ENCODE results near the gene NELL1. TPM values are rescaled to one million over a fixed set of nuclear protein-coding genes. Genes with fewer than 3 reads are reported as not detected.

NELL1 gene
- total RNA-seq, 1 experiment from 2014 or later: not detected

- Histone ChIP-seq H3K4me1 (no peaks in the 10 kb centered on the region), H3K27me3 (replicated peaks; ENCODE audit: control insufficient read depth, insufficient read depth, low read length) (no peaks in the 10 kb centered on the region), H3K4me3 (ENCODE audit: low read depth, low read length) (no peak overlapping the region), H3K9me3 (no peaks in the 10 kb centered on the region), H3K36me3 (ENCODE audit: control insufficient read depth, insufficient read depth, low read length) (no peaks in the 10 kb centered on the region)
- TF ChIP-seq CTCF (IDR thresholded peaks at IDR 0.05; ENCODE audit: insufficient read depth in 1 of 2, low read depth in 1 of 2, low read length in 1 of 2, severe bottlenecking in 1 of 2, unreplicated experiment in 1 of 2): no peak
- DNase-seq: no peak
- intact Hi-C loops (cut with micrococcal nuclease; ENCODE audit: unreplicated experiment): no loop called here
- no peaks in the 10 kb centered on the region for H3K4me1 Mint-ChIP-seq (ENCODE audit: low read depth, unreplicated experiment)
- no peak overlapping the region for H3K4me3 Mint-ChIP-seq (ENCODE audit: unreplicated experiment)
- no peaks in the 10 kb centered on the region for H3K9me3 Mint-ChIP-seq (ENCODE audit: unreplicated experiment)
- H3K27me3 Mint-ChIP-seq (ENCODE audit: insufficient read depth, unreplicated experiment): no peaks in the 10 kb centered on the region
- ChIA-PET POLR2A (no interaction called here), CTCF (no interaction called here)
- no TSS peak for BruUV-seq (replicated peaks)
- H3K27ac Mint-ChIP-seq (ENCODE audit: unreplicated experiment): no peak overlapping the region
- H3K36me3 Mint-ChIP-seq (ENCODE audit: insufficient read depth, unreplicated experiment): no peaks in the 10 kb centered on the region
Measured at GRCh38 chr11:20731676-20732215, 62.4 kb downstream of the NELL1 start.

GRCh38 chr11:20739107-20739506, 69.7 kb downstream of the NELL1 start:
- no peak for TF ChIP-seq CTCF (IDR thresholded peaks at IDR 0.05; ENCODE audit: insufficient read depth in 1 of 2, low read depth in 1 of 2, low read length in 1 of 2, severe bottlenecking in 1 of 2, unreplicated experiment in 1 of 2)
- ChIA-PET POLR2A (no interaction called here), CTCF (no interaction called here)
- no peaks in the 10 kb centered on the region for H3K4me1 Mint-ChIP-seq (ENCODE audit: low read depth, unreplicated experiment)
- no peaks in the 10 kb centered on the region for H3K9me3 ChIP-seq
- H3K4me3 Mint-ChIP-seq (ENCODE audit: unreplicated experiment): no peak overlapping the region
- intact Hi-C loops (cut with micrococcal nuclease; ENCODE audit: unreplicated experiment): no loop called here
- DNase-seq: no peak
- H3K27me3 ChIP-seq (replicated peaks; ENCODE audit: control insufficient read depth, insufficient read depth, low read length): no peaks in the 10 kb centered on the region
- H3K4me3 ChIP-seq (ENCODE audit: low read depth, low read length): no peak overlapping the region
- H3K27ac Mint-ChIP-seq (ENCODE audit: unreplicated experiment): no peak overlapping the region
- no TSS peak for BruUV-seq (replicated peaks)
- H3K36me3 ChIP-seq (ENCODE audit: control insufficient read depth, insufficient read depth, low read length): no peaks in the 10 kb centered on the region
- H3K27me3 Mint-ChIP-seq (ENCODE audit: insufficient read depth, unreplicated experiment): peaks cover 13% of the 10 kb centered on the region
- no peaks in the 10 kb centered on the region for H3K9me3 Mint-ChIP-seq (ENCODE audit: unreplicated experiment)
- no peaks in the 10 kb centered on the region for H3K36me3 Mint-ChIP-seq (ENCODE audit: insufficient read depth, unreplicated experiment)
- H3K4me1 ChIP-seq: no peaks in the 10 kb centered on the region

GRCh38 chr11:20739577-20739976, 70.2 kb downstream of the NELL1 start:
- no peak overlapping the region for H3K27ac Mint-ChIP-seq (ENCODE audit: unreplicated experiment)

More at GRCh38 chr11:20739577-20739976, 70.2 kb downstream of the NELL1 start:
- no peak for DNase-seq
- no peaks in the 10 kb centered on the region for H3K9me3 ChIP-seq
- Mint-ChIP-seq H3K4me1 (ENCODE audit: low read depth, unreplicated experiment) (no peaks in the 10 kb centered on the region), H3K27me3 (ENCODE audit: insufficient read depth, unreplicated experiment) (peaks cover 13% of the 10 kb centered on the region), H3K36me3 (ENCODE audit: insufficient read depth, unreplicated experiment) (no peaks in the 10 kb centered on the region), H3K9me3 (ENCODE audit: unreplicated experiment) (no peaks in the 10 kb centered on the region), H3K4me3 (ENCODE audit: unreplicated experiment) (no peak overlapping the region)
- POLR2A ChIA-PET: no interaction called here
- CTCF ChIA-PET: no interaction called here
- H3K4me1 ChIP-seq: no peaks in the 10 kb centered on the region
- no peak for TF ChIP-seq CTCF (IDR thresholded peaks at IDR 0.05; ENCODE audit: insufficient read depth in 1 of 2, low read depth in 1 of 2, low read length in 1 of 2, severe bottlenecking in 1 of 2, unreplicated experiment in 1 of 2)
- H3K27me3 ChIP-seq (replicated peaks; ENCODE audit: control insufficient read depth, insufficient read depth, low read length): no peaks in the 10 kb centered on the region
- H3K36me3 ChIP-seq (ENCODE audit: control insufficient read depth, insufficient read depth, low read length): no peaks in the 10 kb centered on the region
- intact Hi-C loops (cut with micrococcal nuclease; ENCODE audit: unreplicated experiment): no loop called here
- BruUV-seq (replicated peaks): no TSS peak
- H3K4me3 ChIP-seq (ENCODE audit: low read depth, low read length): no peak overlapping the region

Data from Caco-2 (cell line).